ENCODE data around the gene ALLC.

Gene ALLC

GRCh38 chr2:3727397-3728045, 69.5 kb downstream of the ALLC start:
- no peak for DNase-seq

- no peak for DNase-seq
These were observed 70.4 kb downstream of the ALLC start for GRCh38 chr2:3728104-3729054.

- DNase-seq = no peak
These were observed 71.1 kb downstream of the ALLC start for GRCh38 chr2:3729055-3729448.

GRCh38 chr2:3729786-3730185, 71.8 kb downstream of the ALLC start:
- no peak for DNase-seq

- no peak for DNase-seq
These were observed 72.6 kb downstream of the ALLC start for GRCh38 chr2:3730646-3731045.

GRCh38 chr2:3731829-3732228, 73.8 kb downstream of the ALLC start:
- no peak for DNase-seq

GRCh38 chr2:3736112-3736511, 78.1 kb downstream of the ALLC start:
- no peak for DNase-seq

- DNase-seq = no peak
These were observed 79.1 kb downstream of the ALLC start for GRCh38 chr2:3737128-3737527.

GRCh38 chr2:3738454-3738853, 80.5 kb downstream of the ALLC start:
- DNase-seq = no peak

- DNase-seq = no peak
These were observed 81.3 kb downstream of the ALLC start for GRCh38 chr2:3739313-3739712.

- no peak for DNase-seq
These were observed 83.4 kb downstream of the ALLC start for GRCh38 chr2:3741396-3741795.

- DNase-seq = no peak
These were observed 84.0 kb downstream of the ALLC start for GRCh38 chr2:3741867-3742602.

GRCh38 chr2:3742743-3743508, 84.9 kb downstream of the ALLC start:
- DNase-seq = no peak

GRCh38 chr2:3743951-3744555, 86.1 kb downstream of the ALLC start:
- no peak for DNase-seq

- no peak for DNase-seq
These were observed 87.9 kb downstream of the ALLC start for GRCh38 chr2:3745920-3746319.

- no peak for DNase-seq
These were observed 89.1 kb downstream of the ALLC start for GRCh38 chr2:3747032-3747654.

- no peak for DNase-seq
These were observed 89.8 kb downstream of the ALLC start for GRCh38 chr2:3747826-3748225.

GRCh38 chr2:3749201-3749600, 91.2 kb downstream of the ALLC start:
- DNase-seq = no peak

GRCh38 chr2:3751251-3751650, 93.3 kb downstream of the ALLC start:
- no peak for DNase-seq

GRCh38 chr2:3751806-3752205, 93.8 kb downstream of the ALLC start:
- no peak for DNase-seq
